Effector CD4-positive, alpha-beta T cell (primary cell): ENCODE measurements around the gene DNAJC1.
"Not testable (repeated sequence)": the region's sequence is repeated elsewhere in the genome, so short reads cannot be mapped to it uniquely, and the experiment has no call there.

ENCODE experiments used
- DNase-seq: peaks from one replicate; pipeline ENCODE4 v3.0.0-alpha.2; 2020

The DNAJC1 gene

GRCh38 chr10:21721000-21721665 is 282.4 kb downstream of the DNAJC1 start:
- no peak for DNase-seq

- no peak for DNase-seq
These were observed 283.4 kb downstream of the DNAJC1 start for GRCh38 chr10:21720090-21720489.

- no peak for DNase-seq
These were observed 284.0 kb downstream of the DNAJC1 start for GRCh38 chr10:21719502-21719901.

GRCh38 chr10:21717437-21718054 is 286.0 kb downstream of the DNAJC1 start:
- not testable (repeated sequence) for DNase-seq

GRCh38 chr10:21715531-21716195 is 287.9 kb downstream of the DNAJC1 start:
- DNase-seq: no peak

- DNase-seq: no peak
These were observed 290.6 kb downstream of the DNAJC1 start for GRCh38 chr10:21712975-21713374.

- no peak for DNase-seq
These were observed 296.0 kb downstream of the DNAJC1 start for GRCh38 chr10:21707498-21707897.
